PC-3 (cell line): Measurements from ENCODE around the gene CCDC183. TPM values are rescaled to one million over a fixed set of nuclear protein-coding genes. Genes with fewer than 3 reads are reported as not detected.
A peak's percentile ranks its signal among the peaks of the same experiment; 100 is the strongest.
"Not testable (repeated sequence)": the region's sequence is repeated elsewhere in the genome, so short reads cannot be mapped to it uniquely, and the experiment has no call there.

Source experiments
- ATAC-seq: fragments of 200-7000 bp; cut with Tn5 transposase; 2 replicates; pipeline ENCODE4 v1.9.1; 2020; ENCODE audit warnings: mild to moderate bottlenecking, moderate library complexity
- BruUV-seq: library from RNA; stranded (reverse); fragments of 400-500 nt; replicated peaks from 2 replicates; lab custom pipeline; 2021; lab: Mats Ljungman, UMichigan
- CTCF ChIA-PET: fragments of 300-600 bp; sonication (Branson Sonifier 250); formaldehyde crosslinking; loops from one replicate; lab custom pipeline; 2022; ENCODE audit warnings: antibody characterized with exemption; lab: Charles Lee
- POLR2A ChIA-PET: fragments of 300-600 bp; sonication (Branson Sonifier 250); formaldehyde crosslinking; loops from one replicate; lab custom pipeline; 2022; ENCODE audit warnings: antibody characterized with exemption; ENCODE audit not compliant: unreplicated experiment; lab: Charles Lee
- DNase-seq: peaks from one replicate; pipeline ENCODE4 v3.0.0-alpha.2; 2015
- H2AFZ ChIP-seq: fragments of 300-600 bp; sonication (generic); 2 replicates; pipeline ENCODE4 v1.6.0; 2016; ENCODE audit warnings: antibody characterized with exemption, low read length
- H3F3A ChIP-seq: fragments of 300-600 bp; sonication (generic); one replicate; pipeline ENCODE4 v1.6.0; 2017; ENCODE audit warnings: antibody characterized with exemption, low read length, control low read depth, mild to moderate bottlenecking; ENCODE audit not compliant: unreplicated experiment
- H3K27ac ChIP-seq: fragments of 300-600 bp; sonication (generic); 2 replicates; pipeline ENCODE4 v1.5.1; 2016; ENCODE audit warnings: mild to moderate bottlenecking, low read length
- H3K27me3 ChIP-seq: fragments of 300-600 bp; sonication (generic); 2 replicates; pipeline ENCODE4 v1.6.1; 2016; ENCODE audit warnings: low read length, mixed read lengths
- H3K36me3 ChIP-seq: fragments of 300-600 bp; sonication (generic); 2 replicates; pipeline ENCODE4 v1.6.1; 2016; ENCODE audit warnings: low read depth, mixed run types, low read length, mixed read lengths
- H3K4me1 ChIP-seq: fragments of 300-600 bp; sonication (generic); 2 replicates; pipeline ENCODE4 v1.5.1; 2016; ENCODE audit warnings: low read length; ENCODE audit not compliant: insufficient read depth
- H3K4me2 ChIP-seq: fragments of 300-600 bp; sonication (generic); 2 replicates; pipeline ENCODE4 v1.6.0; 2016; ENCODE audit warnings: low read length
- H3K4me3 ChIP-seq: fragments of 300-600 bp; sonication (generic); 2 replicates; pipeline ENCODE4 v1.5.1; 2016; ENCODE audit warnings: mild to moderate bottlenecking, low read length, mixed read lengths
- H3K79me2 ChIP-seq: fragments of 300-600 bp; sonication (generic); 2 replicates; pipeline ENCODE4 v1.6.1; 2017; ENCODE audit warnings: low read length, mixed read lengths
- H3K9ac ChIP-seq: fragments of 300-600 bp; sonication (generic); 2 replicates; pipeline ENCODE4 v1.6.0; 2016; ENCODE audit warnings: mild to moderate bottlenecking, low read length
- H3K9me2 ChIP-seq: fragments of 300-600 bp; sonication (generic); replicated peaks from 2 replicates; pipeline ENCODE4 v1.6.1; 2016; ENCODE audit warnings: mixed run types, low read length, mixed read lengths
- H3K9me3 ChIP-seq: fragments of 300-600 bp; sonication (generic); 2 replicates; pipeline ENCODE4 v1.6.1; 2016; ENCODE audit warnings: low read length, mixed read lengths
- H4K20me1 ChIP-seq: fragments of 300-600 bp; sonication (generic); 2 replicates; pipeline ENCODE4 v1.6.1; 2016; ENCODE audit warnings: low read length, mixed read lengths
- CTCF ChIP-seq: fragments of 300-600 bp; sonication (generic); conservative IDR thresholded peaks from 2 replicates; pipeline ENCODE4 v1.5.1; 2017; ENCODE audit warnings: antibody characterized with exemption, low read depth, mild to moderate bottlenecking, low read length
- EZH2 ChIP-seq: fragments of 300-600 bp; sonication (generic); IDR thresholded peaks from one replicate; pipeline ENCODE4 v1.6.1; 2017; ENCODE audit warnings: antibody characterized with exemption, mild to moderate bottlenecking, low read length; ENCODE audit not compliant: unreplicated experiment
- EZH2phosphoT487 ChIP-seq: fragments of 300-600 bp; sonication (generic); IDR thresholded peaks from 2 replicates; pipeline ENCODE4 v1.6.1; 2018; ENCODE audit warnings: mild to moderate bottlenecking, antibody characterized with exemption, low read length, borderline replicate concordance
- intact Hi-C: fragments of 100-400 bp; cut with micrococcal nuclease; formaldehyde crosslinking; loops from 2 replicates; pipeline ENCODE4 v1.9.0; 2023
- total RNA-seq: library from RNA; depleted of rRNA; stranded (reverse); fragments of >200 nt; gene quantifications from 2 replicates; pipeline ENCODE4 v1.2.3, GENCODE V29; 2014

Gene CCDC183
- total RNA-seq, 1 experiment from 2014 or later = 0.87 TPM

DNA sequence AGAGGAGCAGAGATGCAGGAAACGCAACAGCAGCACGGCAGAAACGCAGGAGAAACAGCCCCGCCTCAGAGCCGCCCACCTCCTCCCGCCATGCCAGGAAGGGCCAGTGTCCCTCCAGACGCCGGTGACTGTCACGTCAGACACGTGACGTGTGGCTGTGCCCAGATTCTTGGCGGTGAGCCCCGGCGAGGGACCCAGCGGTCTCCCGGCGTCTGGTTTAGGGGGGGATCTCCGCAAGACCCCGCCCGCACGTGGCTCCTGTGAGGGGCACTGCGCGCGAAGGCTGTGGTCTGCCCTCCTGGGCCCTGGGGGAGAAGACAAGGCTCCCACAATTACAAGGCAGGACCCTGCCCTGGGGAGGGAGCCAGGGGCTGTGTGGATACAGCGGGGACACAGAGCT is 35.7 kb upstream of the CCDC183 start:
- POLR2A ChIA-PET = no interaction called here
- Histone ChIP-seq H3K4me1 (no peaks in the 10 kb centered on the region), H3K9me3 (no peaks in the 10 kb centered on the region), H3K36me3 (no peaks in the 10 kb centered on the region), H3K9ac (no peak overlapping the region), H3K4me2 (no peak overlapping the region), H3K9me2 (no peaks in the 10 kb centered on the region), H3K27ac (no peak overlapping the region), H4K20me1 (no peaks in the 10 kb centered on the region), H3K79me2 (no peaks in the 10 kb centered on the region), H3F3A (no peaks in the 10 kb centered on the region), H3K4me3 (no peak overlapping the region), H2AFZ (no peak overlapping the region), H3K27me3 (no peaks in the 10 kb centered on the region)
- no TSS peak for BruUV-seq
- TF ChIP-seq EZH2phosphoT487 = no peak
- TF ChIP-seq CTCF = no peak
- no peak for TF ChIP-seq EZH2
- intact Hi-C loops = no loop called here
- no peak for DNase-seq
- CTCF ChIA-PET = no interaction called here
- no peak; the same call in 1 of the 2 replicates for ATAC-seq

GRCh38 chr9:136760834-136761544 is 35.1 kb upstream of the CCDC183 start:
- ATAC-seq (peak; percentile 90), DNase-seq (peak; percentile 61)
- TF ChIP-seq CTCF = peak; percentile 59
- H4K20me1 ChIP-seq, H3K36me3 ChIP-seq, intact Hi-C loops, H3K27me3 ChIP-seq, H3K4me1 ChIP-seq, H3K27ac ChIP-seq, H3K9me3 ChIP-seq, H3K9me2 ChIP-seq, H3K9ac ChIP-seq, H3K4me3 ChIP-seq, H3F3A ChIP-seq, H3K79me2 ChIP-seq, BruUV-seq: not testable (repeated sequence)
- Histone ChIP-seq H3K4me2 (peak overlapping the region; percentile 44; the same call in 1 of the 2 replicates), H2AFZ (peak overlapping the region; percentile 71; the same call in 1 of the 2 replicates)
- CTCF ChIA-PET = interaction anchor here (0.6 to 0.8 kb wide), 2 partner anchors 17 to 268 kb away, joined by 3 to 6 read pairs; no protein-coding TSS in a partner anchor
- POLR2A ChIA-PET = interaction anchor here (0.6 kb wide), 1 partner anchor 294 kb away, joined by 3 read pairs; no protein-coding TSS in a partner anchor

GRCh38 chr9:136761545-136761981 is 34.6 kb upstream of the CCDC183 start:
- POLR2A ChIA-PET = interaction anchor here (0.6 kb wide), 1 partner anchor 293 kb away, joined by 3 read pairs; no protein-coding TSS in a partner anchor
- DNase-seq (no peak), ATAC-seq (no peak)
- Histone ChIP-seq H3F3A (no peaks in the 10 kb centered on the region), H2AFZ (no peak overlapping the region), H3K27ac (no peak overlapping the region), H3K9me3 (no peaks in the 10 kb centered on the region), H3K9ac (no peak overlapping the region), H3K4me3 (no peak overlapping the region), H3K36me3 (no peaks in the 10 kb centered on the region), H3K79me2 (no peaks in the 10 kb centered on the region), H4K20me1 (no peaks in the 10 kb centered on the region), H3K4me1 (no peaks in the 10 kb centered on the region), H3K9me2 (no peaks in the 10 kb centered on the region), H3K4me2 (no peak overlapping the region), H3K27me3 (no peaks in the 10 kb centered on the region)
- no TSS peak for BruUV-seq
- TF ChIP-seq EZH2 (no peak), EZH2phosphoT487 (no peak), CTCF (no peak)
- intact Hi-C loops = no loop called here
- CTCF ChIA-PET = interaction anchor here (0.6 to 0.8 kb wide), 2 partner anchors 16 to 267 kb away, joined by 3 to 6 read pairs; no protein-coding TSS in a partner anchor
